ENCODE results near the gene RNF150.

RNF150 gene

DNA sequence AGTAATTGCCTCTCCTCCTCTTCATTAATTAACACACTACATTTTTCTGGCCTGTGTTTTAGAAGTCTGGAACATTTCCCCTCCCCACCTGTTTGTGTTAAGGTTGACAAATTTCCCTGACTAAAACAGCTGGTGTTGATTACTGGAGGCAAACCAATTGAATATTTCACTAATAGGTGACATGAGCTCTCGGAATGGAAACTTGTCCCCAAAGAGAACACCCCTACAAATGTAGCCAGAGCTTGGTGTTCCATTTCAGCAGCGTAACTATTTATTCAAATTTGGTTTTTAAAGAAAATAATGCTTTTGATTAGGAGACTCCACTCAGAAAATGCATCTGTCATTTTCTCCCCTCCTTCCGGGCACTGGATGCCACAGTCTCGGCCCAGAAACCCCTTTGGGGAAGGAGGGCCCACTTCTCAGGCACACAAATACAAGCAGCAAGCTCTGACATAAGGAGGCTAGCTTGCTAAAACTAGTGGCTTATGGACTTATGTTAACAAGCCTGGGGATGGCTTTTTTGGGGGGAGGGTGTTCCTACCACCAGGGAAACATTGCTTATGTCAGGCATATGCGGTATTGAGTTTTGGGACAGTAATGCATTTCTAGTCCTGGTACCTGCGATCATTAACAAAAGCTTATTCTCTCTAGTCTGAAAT is 2.2 kb downstream of the RNF150 start:
- FAIRE-seq: no peak

DNA sequence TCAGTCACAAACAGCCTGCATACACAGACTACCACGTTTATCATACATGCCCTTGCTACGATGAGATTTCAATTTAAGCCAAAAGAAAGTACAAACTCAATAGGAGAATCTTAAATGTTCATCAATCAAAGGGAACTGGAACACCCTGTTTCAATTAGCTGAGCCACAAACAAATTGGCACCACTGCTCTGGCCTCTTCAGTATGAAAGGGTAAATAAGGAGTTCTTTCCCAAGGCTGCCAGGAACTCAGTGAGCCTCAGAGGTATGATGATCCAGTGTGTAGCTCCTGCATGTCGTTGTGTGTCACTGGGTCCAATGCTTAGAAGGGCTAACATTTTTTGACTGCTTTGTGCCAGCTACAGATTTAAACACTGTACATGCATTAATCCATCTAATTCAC is 5.4 kb downstream of the RNF150 start:
- no peak for FAIRE-seq

DNA sequence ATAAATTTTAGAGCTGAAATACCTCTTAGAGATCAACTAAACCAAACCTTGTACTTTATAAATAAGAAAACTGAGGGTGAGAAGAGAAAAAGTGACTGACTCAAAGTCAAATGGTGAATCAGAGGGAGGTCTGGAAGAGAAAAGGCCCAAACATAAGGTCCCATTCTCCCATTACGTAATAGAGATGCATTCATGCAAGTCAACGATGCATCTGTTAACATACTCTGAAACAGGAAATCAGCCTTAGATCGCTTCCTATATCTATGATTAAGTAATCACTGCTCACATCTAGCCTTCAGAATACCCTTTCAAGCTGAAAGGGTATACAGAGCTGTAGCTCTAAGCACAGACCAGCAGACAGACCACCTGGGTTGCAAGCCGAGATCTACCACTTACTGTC is 6.5 kb downstream of the RNF150 start:
- FAIRE-seq: no peak

GRCh38 chr4:141124224-141124623 is 9.0 kb downstream of the RNF150 start:
- FAIRE-seq: no peak

GRCh38 chr4:141121768-141122454 is 11.4 kb downstream of the RNF150 start:
- no peak for FAIRE-seq

GRCh38 chr4:141121101-141121500 is 12.2 kb downstream of the RNF150 start:
- no peak for FAIRE-seq

DNA sequence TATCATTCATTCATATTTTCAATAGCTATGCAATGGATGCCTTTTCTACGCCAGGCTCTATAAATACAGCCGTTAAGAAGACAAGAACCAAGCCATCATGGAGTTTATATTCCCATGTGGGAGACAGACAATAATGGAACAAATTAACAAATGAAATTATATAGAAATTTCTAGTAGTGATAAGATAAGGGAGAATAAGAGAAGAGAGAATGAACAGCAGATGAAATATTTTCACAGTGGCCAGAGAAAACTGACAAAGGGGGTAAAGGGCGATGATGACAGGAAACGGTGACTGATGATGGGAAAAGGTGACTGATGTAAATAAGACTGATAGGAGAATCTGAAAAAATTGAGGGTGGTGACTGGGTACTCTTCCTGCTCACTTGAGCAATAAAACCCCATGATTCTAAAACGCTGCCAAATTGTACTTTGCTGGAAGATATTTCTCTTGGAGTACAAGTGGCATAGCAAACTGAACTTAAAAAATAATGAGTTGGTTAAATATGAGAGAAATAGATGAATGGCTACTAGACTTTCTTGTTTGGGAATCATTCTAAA is 13.2 kb downstream of the RNF150 start:
- FAIRE-seq: no peak

GRCh38 chr4:141119071-141119470 is 14.2 kb downstream of the RNF150 start:
- FAIRE-seq: no peak

DNA sequence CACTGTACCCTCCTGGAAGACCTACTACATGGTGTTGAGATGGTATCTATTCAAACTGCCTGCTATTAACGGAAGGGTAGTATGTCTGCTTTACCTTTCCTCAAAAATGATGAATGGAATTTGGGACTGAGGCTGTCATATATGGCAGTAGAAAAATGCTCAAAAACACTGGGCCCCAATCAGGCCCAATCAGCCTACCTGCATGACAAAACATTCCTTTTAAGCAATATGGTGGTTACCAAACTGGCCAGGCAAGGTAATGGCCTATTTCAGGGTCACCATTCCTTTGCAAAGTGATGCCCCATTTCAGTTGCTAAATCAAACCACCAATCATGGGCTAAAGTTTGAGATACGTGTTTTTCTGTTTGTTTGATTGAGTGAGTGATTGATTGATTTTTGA is 14.9 kb downstream of the RNF150 start:
- FAIRE-seq: no peak

DNA sequence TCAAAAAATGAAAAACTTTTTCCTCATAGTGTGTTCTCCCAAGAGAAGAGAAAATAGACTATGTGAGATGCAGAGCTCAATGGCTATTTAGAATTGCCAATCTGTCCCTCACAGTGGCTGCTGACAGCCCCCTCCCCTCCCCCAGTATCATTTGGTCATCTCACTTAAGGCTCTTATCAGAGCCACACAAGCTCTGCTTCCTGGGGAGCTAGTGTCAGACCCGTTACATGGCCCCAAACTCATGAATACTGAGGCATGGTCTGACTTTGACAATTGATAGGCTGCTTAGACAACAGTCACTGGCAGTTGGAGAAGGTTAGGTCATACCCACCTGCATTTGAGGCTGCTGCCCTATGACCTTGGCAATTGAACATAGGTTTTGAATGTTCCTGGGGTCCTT is 15.3 kb downstream of the RNF150 start:
- FAIRE-seq: no peak

- FAIRE-seq: no peak
These were observed 23.3 kb downstream of the RNF150 start for GRCh38 chr4:141109983-141110382.

DNA sequence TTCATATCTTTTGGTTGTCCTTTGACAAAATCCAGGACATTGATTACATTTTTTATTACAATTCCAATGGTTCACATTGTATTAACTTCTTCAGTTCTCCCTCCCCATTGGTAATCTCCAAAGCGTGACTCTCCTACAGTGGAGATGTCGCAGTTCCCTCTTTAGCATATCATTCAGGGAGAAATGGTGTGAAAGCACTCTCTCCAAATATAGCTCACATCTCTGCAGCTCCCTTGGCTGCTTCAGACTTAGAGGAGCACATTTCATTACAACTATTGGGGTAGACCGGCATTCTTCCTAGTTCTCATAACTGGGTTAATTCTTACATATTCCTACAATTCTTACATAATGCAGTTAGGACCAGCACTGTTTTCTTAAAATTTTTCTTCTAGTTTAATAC is 25.3 kb downstream of the RNF150 start:
- no peak for FAIRE-seq

DNA sequence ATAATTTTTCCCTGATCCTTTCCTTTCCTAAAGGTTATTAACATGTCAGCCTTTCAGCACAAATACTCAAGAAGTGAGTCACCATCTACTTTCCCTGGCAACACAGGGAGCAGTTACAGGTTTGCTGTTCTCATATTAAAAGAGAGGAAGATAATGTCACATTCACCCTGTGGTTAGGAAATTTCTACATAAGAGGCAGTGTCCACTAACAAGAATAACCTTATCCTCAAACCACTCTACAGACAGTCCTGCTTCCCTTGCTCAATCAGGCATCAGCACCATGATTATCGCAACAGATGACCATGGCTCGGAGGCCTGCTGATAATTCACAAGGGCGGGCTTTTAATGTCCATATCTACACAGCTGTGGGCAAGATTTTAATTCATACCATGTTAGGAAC is 30.9 kb downstream of the RNF150 start:
- FAIRE-seq: no peak

GRCh38 chr4:141101511-141101910 is 31.8 kb downstream of the RNF150 start:
- no peak for FAIRE-seq

DNA sequence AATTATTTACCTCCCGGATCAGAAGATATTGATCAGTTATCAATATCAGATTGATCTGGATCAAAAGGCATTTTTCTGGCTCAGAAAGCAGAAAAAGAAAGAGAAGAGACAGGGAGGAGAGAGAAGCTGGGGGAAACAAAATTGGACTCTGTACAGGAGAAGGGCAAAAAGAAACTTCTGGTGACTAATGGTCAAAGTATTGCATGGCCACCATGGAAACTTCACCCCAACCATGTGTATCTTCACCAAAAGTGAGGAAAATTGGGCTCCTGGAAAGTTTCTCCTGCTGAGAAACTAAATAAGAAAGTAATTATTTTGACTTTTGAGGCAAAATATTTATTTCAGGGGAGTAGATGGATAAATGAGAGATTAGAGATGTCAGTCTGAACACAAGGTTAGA is 33.9 kb downstream of the RNF150 start:
- no peak for FAIRE-seq

DNA sequence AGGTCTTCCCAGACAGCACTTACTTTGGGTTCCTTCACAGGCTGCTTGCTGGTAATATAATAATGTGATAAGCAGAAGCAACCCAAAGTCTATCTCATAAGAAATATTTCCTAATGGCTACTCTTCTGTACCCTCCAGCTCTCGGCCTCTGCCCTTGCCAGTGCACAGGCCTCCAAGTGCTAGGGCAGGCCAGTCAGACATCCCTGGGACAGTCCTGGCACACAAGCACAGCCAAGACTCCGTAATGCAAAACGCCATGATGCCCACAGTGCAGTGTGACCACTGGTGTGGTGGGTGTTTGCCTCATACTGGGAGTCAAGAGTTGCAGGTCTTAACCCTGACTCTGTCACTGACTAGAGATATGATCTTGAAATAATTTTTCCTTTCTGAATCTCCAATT is 35.1 kb downstream of the RNF150 start:
- FAIRE-seq: no peak

- FAIRE-seq: no peak
These were observed 42.8 kb downstream of the RNF150 start for GRCh38 chr4:141090473-141090872.

DNA sequence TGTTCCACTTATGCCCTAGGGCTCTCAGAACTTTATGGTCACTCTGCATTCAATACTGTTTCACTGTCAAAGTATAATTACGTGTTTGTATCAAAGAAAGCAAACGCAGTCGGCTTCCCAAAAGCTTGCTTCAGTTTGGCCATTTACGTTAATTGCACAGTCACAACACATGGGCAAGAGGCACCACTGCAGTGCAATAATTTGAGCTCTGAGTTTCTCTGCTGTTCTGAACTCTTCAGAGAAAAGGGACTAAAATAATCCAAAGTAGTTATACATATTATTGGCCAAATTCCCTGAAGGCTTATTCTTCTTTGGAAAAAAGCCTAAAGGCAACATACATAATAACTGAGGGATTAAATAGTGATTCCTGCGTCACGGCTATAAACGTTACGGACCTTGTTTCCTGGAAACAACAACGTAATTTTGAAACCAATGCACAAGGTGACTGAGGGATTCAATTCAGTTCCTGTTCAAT is 51.3 kb downstream of the RNF150 start:
- FAIRE-seq: no peak

DNA sequence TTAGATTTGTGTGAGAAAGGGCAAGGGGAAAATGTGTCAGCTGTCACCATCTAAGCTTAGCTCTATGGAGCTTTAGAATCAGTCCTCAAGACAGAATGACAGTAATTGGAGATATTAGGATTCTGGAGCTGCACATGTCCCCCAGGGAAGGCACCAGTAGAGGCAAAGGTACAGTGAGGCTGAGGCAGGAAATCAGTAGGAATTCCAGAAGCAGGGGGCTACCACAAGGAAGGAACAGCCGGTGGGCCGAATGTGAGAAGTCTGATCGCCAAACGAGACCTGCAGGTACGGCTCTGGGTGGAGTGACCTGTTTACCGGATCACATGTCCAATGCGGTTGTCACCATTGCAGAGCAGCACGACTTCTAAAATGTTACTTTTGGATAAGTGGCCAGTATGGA is 52.6 kb downstream of the RNF150 start:
- FAIRE-seq: no peak

- no peak for FAIRE-seq
These were observed 53.8 kb downstream of the RNF150 start for GRCh38 chr4:141079393-141079930.

DNA sequence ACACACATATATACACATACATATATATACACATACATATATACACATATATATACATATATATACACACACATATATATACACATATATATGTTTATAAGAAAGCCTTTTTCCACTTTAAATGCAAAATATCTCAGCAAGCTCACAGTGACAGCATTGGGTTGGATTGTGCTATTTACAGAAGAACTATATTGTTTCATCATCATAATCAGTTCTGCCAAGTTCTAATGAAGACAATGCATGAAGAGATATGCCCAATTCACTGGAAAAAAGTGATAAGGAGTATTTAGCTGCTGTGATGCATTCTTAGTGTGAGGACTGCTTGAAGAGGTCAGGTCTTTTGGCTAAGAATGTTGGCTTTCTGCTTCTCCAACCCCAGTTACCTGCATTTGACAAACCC is 54.4 kb downstream of the RNF150 start:
- no peak for FAIRE-seq

DNA sequence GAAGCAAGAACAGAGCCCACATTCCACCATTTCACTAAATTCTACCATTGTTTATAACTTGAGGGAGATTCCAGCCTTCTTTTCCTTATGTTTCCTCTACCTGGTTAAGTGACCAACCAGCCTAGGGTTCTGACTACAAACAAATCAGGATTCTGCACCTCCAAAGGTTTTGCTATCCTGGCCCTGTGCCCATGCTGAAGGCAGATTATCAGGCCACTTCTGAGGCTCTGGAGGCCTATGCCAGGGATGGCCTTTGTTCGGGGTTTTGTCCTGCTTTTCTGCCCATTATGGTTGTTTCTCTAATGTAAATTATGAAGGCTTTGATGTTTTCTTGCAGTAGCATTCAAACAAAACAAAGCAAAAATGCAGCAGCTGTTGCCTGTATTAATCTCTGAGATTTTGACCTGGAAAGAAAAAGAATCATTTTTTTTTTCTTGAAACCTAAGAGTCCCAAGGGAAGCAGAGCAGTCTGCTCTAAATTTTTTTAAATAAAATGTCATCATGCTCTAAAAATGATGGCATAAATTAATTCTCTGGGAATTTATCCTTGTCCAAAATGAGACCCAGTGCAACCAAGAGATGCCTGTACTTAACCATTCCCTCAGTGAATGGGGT is 55.6 kb downstream of the RNF150 start:
- no peak for FAIRE-seq

DNA sequence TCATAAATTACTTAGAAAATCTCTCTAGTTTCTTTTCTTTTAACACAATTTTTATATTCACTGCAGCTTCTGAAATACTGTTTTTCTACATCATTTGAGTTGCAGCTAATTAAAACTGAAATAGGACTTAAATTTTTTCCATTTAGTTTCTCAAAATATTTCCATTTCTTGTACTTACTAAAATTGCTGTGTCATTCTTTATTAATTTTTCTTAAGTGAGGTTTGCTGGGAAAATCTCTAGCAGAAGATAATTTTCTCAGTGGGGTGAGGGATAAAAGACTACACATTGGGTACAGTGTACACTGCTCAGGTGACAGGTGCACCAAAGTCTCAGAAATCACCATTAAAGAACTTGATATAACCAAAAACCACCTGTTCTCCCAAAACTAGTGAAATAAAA is 57.7 kb downstream of the RNF150 start:
- no peak for FAIRE-seq
